ENCODE results near the gene S100Z. TPM values are rescaled to one million over a fixed set of nuclear protein-coding genes. Genes with fewer than 3 reads are reported as not detected.
"Not testable (repeated sequence)": the region's sequence is repeated elsewhere in the genome, so short reads cannot be mapped to it uniquely, and the experiment has no call there.

The S100Z gene
- total RNA-seq, 1 donor from 2014 or later, result not detected

- no peak overlapping the region for H3K4me3 ChIP-seq
- no peaks in the 10 kb centered on the region for H3K9me3 ChIP-seq (ENCODE audit: low read depth)
- no peak overlapping the region for H3K27ac ChIP-seq
- H3K27me3 ChIP-seq, result no peaks in the 10 kb centered on the region
- peaks cover 16% of the 10 kb centered on the region for H3K9me3 Mint-ChIP-seq
- peaks cover 18% of the 10 kb centered on the region for H3K27me3 Mint-ChIP-seq (ENCODE audit: insufficient read depth, low read depth)
- peaks cover 28% of the 10 kb centered on the region for H3K4me1 ChIP-seq
- no peaks in the 10 kb centered on the region for H3K79me2 ChIP-seq (ENCODE audit: low read depth)
- peaks cover 37% of the 10 kb centered on the region for H3F3A ChIP-seq (ENCODE audit: low read depth)
- no peak overlapping the region for H3K27ac Mint-ChIP-seq
- peaks cover 7% of the 10 kb centered on the region for H3K36me3 Mint-ChIP-seq
- H3K4me1 Mint-ChIP-seq, result peaks cover 26% of the 10 kb centered on the region
- H3K4me2 ChIP-seq, result no peak overlapping the region
- no peak overlapping the region for H2AFZ ChIP-seq (replicated peaks)
- no peak overlapping the region for H3K4me3 Mint-ChIP-seq
- TF ChIP-seq EZH2 (IDR thresholded peaks at IDR 0.05), result no peak
- TF ChIP-seq, protein P1, sequence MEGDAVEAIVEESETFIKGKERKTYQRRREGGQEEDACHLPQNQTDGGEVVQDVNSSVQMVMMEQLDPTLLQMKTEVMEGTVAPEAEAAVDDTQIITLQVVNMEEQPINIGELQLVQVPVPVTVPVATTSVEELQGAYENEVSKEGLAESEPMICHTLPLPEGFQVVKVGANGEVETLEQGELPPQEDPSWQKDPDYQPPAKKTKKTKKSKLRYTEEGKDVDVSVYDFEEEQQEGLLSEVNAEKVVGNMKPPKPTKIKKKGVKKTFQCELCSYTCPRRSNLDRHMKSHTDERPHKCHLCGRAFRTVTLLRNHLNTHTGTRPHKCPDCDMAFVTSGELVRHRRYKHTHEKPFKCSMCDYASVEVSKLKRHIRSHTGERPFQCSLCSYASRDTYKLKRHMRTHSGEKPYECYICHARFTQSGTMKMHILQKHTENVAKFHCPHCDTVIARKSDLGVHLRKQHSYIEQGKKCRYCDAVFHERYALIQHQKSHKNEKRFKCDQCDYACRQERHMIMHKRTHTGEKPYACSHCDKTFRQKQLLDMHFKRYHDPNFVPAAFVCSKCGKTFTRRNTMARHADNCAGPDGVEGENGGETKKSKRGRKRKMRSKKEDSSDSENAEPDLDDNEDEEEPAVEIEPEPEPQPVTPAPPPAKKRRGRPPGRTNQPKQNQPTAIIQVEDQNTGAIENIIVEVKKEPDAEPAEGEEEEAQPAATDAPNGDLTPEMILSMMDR (IDR thresholded peaks at IDR 0.05), result no peak
- no peaks in the 10 kb centered on the region for H4K20me1 ChIP-seq (ENCODE audit: low read depth)
- DNase-seq (ENCODE audit: low spot score), result no peak
- H3K9ac ChIP-seq, result no peak overlapping the region
- no peaks in the 10 kb centered on the region for H3K36me3 ChIP-seq
Observed at GRCh38 chr5:76811214-76811613, 38.6 kb upstream of the S100Z start.

DNA sequence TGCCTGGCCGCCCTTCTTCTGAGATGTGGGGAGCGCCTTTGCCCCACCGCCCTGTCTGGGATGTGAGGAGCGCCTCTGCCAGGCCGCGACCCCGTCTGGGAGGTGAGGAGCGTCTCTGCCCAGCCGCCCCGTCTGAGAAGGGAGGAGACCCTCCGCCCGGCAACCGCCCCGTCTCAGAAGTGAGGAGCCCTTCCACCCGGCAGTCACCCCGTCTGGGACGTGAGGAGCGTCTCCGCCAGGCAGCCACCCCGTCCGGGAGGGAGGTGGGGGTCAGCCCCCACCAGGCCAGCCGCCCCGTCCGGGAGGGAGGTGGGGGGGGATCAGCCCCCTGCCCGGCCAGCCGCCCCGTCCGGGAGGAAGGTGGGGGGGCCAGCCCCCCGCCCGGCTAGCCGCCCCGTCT lies 37.6 kb upstream of the S100Z start:
- not testable (repeated sequence) for H3K4me2 ChIP-seq; H3K4me3 Mint-ChIP-seq; H3K36me3 Mint-ChIP-seq; H3K27ac ChIP-seq; H3K36me3 ChIP-seq; H3K79me2 ChIP-seq (ENCODE audit: low read depth); H3K27me3 ChIP-seq; H3K4me3 ChIP-seq; H3K9me3 ChIP-seq (ENCODE audit: low read depth); H3K9ac ChIP-seq; H4K20me1 ChIP-seq (ENCODE audit: low read depth); DNase-seq (ENCODE audit: low spot score); H3K27ac Mint-ChIP-seq; H2AFZ ChIP-seq (replicated peaks)
- Histone ChIP-seq H3F3A (ENCODE audit: low read depth) (peaks cover 34% of the 10 kb centered on the region), H3K4me1 (peaks cover 21% of the 10 kb centered on the region)
- Mint-ChIP-seq H3K4me1 (peaks cover 21% of the 10 kb centered on the region), H3K27me3 (ENCODE audit: insufficient read depth, low read depth) (peaks cover 23% of the 10 kb centered on the region), H3K9me3 (peaks cover 16% of the 10 kb centered on the region)

- peaks cover 15% of the 10 kb centered on the region for H3F3A ChIP-seq (ENCODE audit: low read depth)
- no peaks in the 10 kb centered on the region for H3K9me3 ChIP-seq (ENCODE audit: low read depth)
- Mint-ChIP-seq H3K4me3 (no peak overlapping the region), H3K27me3 (ENCODE audit: insufficient read depth, low read depth) (peaks cover 35% of the 10 kb centered on the region), H3K36me3 (peaks cover 7% of the 10 kb centered on the region), H3K27ac (no peak overlapping the region), H3K9me3 (peaks cover 16% of the 10 kb centered on the region), H3K4me1 (peaks cover 11% of the 10 kb centered on the region)
- H3K4me3 ChIP-seq, result no peak overlapping the region
- TF ChIP-seq EZH2phosphoT487 (IDR thresholded peaks at IDR 0.05), result no peak
- TF ChIP-seq, protein P1 (IDR thresholded peaks at IDR 0.05), result no peak
- no peak for TF ChIP-seq EZH2 (IDR thresholded peaks at IDR 0.05)
- H3K79me2 ChIP-seq (ENCODE audit: low read depth), result no peaks in the 10 kb centered on the region
- no peak for DNase-seq (ENCODE audit: low spot score)
- H3K4me2 ChIP-seq, result no peak overlapping the region
- no peak overlapping the region for H3K27ac ChIP-seq
- no peaks in the 10 kb centered on the region for H3K36me3 ChIP-seq
- H3K9ac ChIP-seq, result no peak overlapping the region
- no peak overlapping the region for H2AFZ ChIP-seq (replicated peaks)
- peaks cover 5% of the 10 kb centered on the region for H3K4me1 ChIP-seq
- peaks cover 7% of the 10 kb centered on the region for H3K27me3 ChIP-seq
- no peaks in the 10 kb centered on the region for H4K20me1 ChIP-seq (ENCODE audit: low read depth)
Observed at GRCh38 chr5:76813982-76814562, 35.7 kb upstream of the S100Z start.

GRCh38 chr5:76816110-76816831 lies 33.5 kb upstream of the S100Z start:
- Mint-ChIP-seq H3K9me3 (peaks cover 4% of the 10 kb centered on the region), H3K27ac (no peak overlapping the region), H3K27me3 (ENCODE audit: insufficient read depth, low read depth) (peaks cover 39% of the 10 kb centered on the region), H3K36me3 (peaks cover under 1% of the 10 kb centered on the region), H3K4me1 (peaks cover 21% of the 10 kb centered on the region), H3K4me3 (no peak overlapping the region)
- peaks cover 21% of the 10 kb centered on the region for H3F3A ChIP-seq (ENCODE audit: low read depth)
- no peak for DNase-seq (ENCODE audit: low spot score)
- no peak overlapping the region for H3K4me2 ChIP-seq
- no peaks in the 10 kb centered on the region for H3K9me3 ChIP-seq (ENCODE audit: low read depth)
- no peaks in the 10 kb centered on the region for H3K36me3 ChIP-seq
- H3K27me3 ChIP-seq, result peaks cover 27% of the 10 kb centered on the region
- no peak overlapping the region for H3K4me3 ChIP-seq
- peaks cover 9% of the 10 kb centered on the region for H3K4me1 ChIP-seq
- no peak overlapping the region for H2AFZ ChIP-seq (replicated peaks)
- TF ChIP-seq EZH2phosphoT487 (IDR thresholded peaks at IDR 0.05) (no peak), EZH2 (IDR thresholded peaks at IDR 0.05) (no peak)
- TF ChIP-seq, protein P1 (IDR thresholded peaks at IDR 0.05), result no peak
- no peak overlapping the region for H3K9ac ChIP-seq
- no peak overlapping the region for H3K27ac ChIP-seq
- H3K79me2 ChIP-seq (ENCODE audit: low read depth), result no peaks in the 10 kb centered on the region
- no peaks in the 10 kb centered on the region for H4K20me1 ChIP-seq (ENCODE audit: low read depth)
